HFFc6 (cell line): ENCODE data around the gene SLC39A3. TPM values are rescaled to one million over a fixed set of nuclear protein-coding genes. Genes with fewer than 3 reads are reported as not detected.

Experiments
- DNase-seq: peaks from one replicate; pipeline ENCODE4 v3.0.0-alpha.2; 2018
- H3K27ac Mint-ChIP-seq: 2 replicates; pipeline ENCODE4 v1.8.0; 2020; ENCODE audit warnings: mild to moderate bottlenecking, mixed read lengths
- H3K27me3 Mint-ChIP-seq: 2 replicates; pipeline ENCODE4 v1.8.0; 2021; ENCODE audit warnings: mild to moderate bottlenecking, moderate library complexity, mixed read lengths; ENCODE audit not compliant: insufficient read depth
- H3K36me3 Mint-ChIP-seq: 2 replicates; pipeline ENCODE4 v1.8.0; 2021; ENCODE audit warnings: low read depth, mixed read lengths
- H3K4me1 Mint-ChIP-seq: 2 replicates; pipeline ENCODE4 v1.8.0; 2020; ENCODE audit warnings: low read depth, mixed read lengths
- H3K4me3 Mint-ChIP-seq: 2 replicates; pipeline ENCODE4 v1.8.0; 2020; ENCODE audit warnings: mild to moderate bottlenecking, moderate library complexity, mixed read lengths
- H3K9me3 Mint-ChIP-seq: 2 replicates; pipeline ENCODE4 v1.8.0; 2020; ENCODE audit warnings: mild to moderate bottlenecking, mixed read lengths
- total RNA-seq, 6 experiments: library from RNA; stranded (reverse); fragmentation: NEBNext Ultra II Directional; extraction: Animal tissue kit (Norgen Biotek cat#: 25700); gene quantifications; 2 replicates in 1 of 6; 3 replicates in 5 of 6; pipeline ENCODE4 v1.2.3, GENCODE V29; 2021
- TF ChIP-seq, protein P1 (sequence below): fragments of 200-600 bp; sonication (generic); IDR thresholded peaks from 2 replicates; pipeline ENCODE4 v1.5.0; 2021; ENCODE audit warnings: antibody characterized with exemption, mild to moderate bottlenecking

The SLC39A3 gene
- total RNA-seq, 6 experiments from 2014 or later: 39.2 to 49.1 (median 42.5) TPM

DNA sequence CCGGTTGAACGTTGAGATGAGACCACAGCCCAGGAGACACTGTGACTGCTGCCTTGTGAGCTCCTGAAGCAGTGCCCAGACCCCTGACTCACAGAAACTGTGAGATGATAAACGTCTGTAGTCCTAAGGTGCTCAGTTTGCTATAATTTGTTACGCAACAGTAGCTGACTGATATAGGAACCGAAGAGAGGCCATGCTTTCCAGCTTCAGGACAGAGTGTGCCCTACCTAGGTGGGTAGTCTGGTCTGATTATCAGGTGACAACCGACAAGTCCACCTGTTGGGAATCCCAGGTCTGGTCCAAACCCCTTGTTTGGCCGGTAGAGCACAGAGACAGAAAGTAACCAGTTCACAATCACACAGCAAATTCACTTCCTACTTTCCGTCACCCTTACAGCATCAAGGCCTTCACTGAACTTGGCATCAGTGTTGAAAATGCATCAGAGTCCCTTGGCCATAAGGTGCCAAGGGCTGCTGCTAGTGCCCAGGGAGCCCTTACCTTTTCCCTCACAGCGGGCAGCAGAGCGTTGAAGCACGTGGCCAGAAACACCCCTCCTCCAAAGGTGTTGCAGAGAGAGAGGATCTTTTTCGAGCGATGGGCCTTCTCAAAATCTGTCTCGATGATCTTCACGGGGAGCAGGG lies 3.1 kb downstream of the SLC39A3 start:
- peaks cover 1% of the 10 kb centered on the region; the same call in 1 of the 2 replicates for H3K27me3 Mint-ChIP-seq
- H3K36me3 Mint-ChIP-seq: peaks cover 31% of the 10 kb centered on the region
- H3K9me3 Mint-ChIP-seq: no peaks in the 10 kb centered on the region
- H3K4me3 Mint-ChIP-seq: no peak overlapping the region
- no peak for DNase-seq
- TF ChIP-seq, protein P1, sequence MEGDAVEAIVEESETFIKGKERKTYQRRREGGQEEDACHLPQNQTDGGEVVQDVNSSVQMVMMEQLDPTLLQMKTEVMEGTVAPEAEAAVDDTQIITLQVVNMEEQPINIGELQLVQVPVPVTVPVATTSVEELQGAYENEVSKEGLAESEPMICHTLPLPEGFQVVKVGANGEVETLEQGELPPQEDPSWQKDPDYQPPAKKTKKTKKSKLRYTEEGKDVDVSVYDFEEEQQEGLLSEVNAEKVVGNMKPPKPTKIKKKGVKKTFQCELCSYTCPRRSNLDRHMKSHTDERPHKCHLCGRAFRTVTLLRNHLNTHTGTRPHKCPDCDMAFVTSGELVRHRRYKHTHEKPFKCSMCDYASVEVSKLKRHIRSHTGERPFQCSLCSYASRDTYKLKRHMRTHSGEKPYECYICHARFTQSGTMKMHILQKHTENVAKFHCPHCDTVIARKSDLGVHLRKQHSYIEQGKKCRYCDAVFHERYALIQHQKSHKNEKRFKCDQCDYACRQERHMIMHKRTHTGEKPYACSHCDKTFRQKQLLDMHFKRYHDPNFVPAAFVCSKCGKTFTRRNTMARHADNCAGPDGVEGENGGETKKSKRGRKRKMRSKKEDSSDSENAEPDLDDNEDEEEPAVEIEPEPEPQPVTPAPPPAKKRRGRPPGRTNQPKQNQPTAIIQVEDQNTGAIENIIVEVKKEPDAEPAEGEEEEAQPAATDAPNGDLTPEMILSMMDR: no peak
- H3K4me1 Mint-ChIP-seq: peaks cover 11% of the 10 kb centered on the region
- no peak overlapping the region for H3K27ac Mint-ChIP-seq

DNA sequence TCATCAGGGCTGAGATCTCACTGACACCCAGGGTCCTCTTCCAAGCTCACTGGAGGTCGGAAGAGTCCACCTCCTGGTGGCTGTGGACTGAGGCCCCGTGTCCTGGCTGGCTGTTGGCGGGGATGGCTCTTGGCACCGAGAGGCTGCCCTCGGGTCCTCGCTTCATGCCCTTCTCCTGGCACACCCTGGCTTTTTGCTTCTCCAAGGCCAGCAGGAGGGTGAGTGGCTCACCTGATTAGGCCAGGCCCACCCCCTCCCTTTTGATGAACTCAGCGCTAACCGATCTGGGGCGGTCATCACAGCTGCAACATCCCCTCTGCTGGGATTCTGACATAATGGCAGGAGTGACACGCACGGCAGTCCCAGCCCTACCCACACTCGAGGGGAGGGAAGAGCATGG lies 4.4 kb downstream of the SLC39A3 start:
- Mint-ChIP-seq H3K36me3 (peaks cover 31% of the 10 kb centered on the region), H3K27ac (no peak overlapping the region), H3K9me3 (no peaks in the 10 kb centered on the region), H3K4me3 (no peak overlapping the region), H3K4me1 (peaks cover 11% of the 10 kb centered on the region), H3K27me3 (peaks cover 1% of the 10 kb centered on the region; the same call in 1 of the 2 replicates)
- DNase-seq: no peak
- TF ChIP-seq, protein P1: no peak

DNA sequence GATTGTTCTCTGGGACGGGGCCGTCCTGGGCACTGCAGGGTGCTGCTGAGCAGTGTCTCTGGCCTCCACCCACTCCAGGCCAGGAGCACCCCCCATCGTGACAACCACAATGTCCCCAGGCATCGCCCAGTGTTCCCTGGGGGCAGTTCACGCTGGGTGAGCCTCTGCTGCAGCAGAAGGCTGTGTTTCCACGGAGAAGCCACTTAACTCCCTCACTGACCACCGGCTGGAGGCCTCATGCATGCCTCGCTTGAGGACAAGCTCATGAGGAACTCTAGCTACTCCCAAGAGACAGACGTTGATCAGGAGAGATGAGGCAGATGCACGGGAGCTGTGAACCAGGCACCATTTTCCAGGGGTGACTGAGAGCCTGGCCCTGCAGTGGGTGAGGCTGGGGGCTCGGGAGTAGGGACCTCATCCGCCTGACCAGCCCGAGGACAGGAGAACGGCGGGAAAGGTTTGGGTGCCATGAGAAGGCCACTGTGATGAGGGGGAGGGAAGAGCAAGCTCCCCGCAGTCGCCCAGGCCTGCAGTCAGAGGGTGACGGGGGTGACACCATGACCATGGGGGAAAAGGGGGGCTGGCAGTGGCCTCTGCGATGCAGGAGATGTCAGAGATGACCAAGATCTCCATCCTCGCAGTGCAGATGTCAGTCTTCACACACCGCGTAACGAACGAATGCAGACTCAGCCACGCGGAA lies 5.1 kb downstream of the SLC39A3 start:
- Mint-ChIP-seq H3K36me3 (peaks cover 31% of the 10 kb centered on the region), H3K27me3 (peaks cover 1% of the 10 kb centered on the region; the same call in 1 of the 2 replicates), H3K27ac (no peak overlapping the region), H3K4me1 (peaks cover 11% of the 10 kb centered on the region), H3K4me3 (no peak overlapping the region), H3K9me3 (no peaks in the 10 kb centered on the region)
- TF ChIP-seq, protein P1: no peak
- no peak for DNase-seq

DNA sequence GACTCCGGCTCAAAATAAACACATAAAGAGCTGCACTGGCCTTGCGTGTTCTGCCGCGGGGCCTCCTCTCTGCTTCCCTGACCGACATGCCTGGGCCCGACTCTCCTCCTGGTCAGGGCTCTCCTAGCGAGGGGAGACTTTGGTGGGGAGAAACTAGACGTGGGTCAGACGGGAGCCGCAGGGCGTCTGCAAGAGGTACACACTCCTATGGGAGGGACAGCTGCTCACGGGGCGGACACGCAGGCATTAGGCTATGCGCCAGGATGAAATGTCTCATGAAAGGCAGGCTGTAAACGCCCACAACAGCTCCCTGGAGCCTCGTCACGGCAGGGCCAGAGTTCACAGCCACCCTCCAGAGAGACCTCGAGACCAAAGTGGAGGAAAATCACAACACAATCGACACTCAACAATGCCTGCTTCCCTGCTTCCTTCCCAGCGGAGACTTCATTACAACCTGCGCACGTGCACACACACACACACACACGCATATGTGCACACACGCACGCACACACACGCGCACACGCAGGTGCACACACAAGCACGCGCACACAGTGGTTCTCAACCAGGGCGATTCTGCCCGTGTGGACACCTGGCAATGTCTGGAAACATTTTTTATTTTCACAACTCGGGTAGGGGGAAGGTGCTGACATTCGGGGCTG lies 5.8 kb downstream of the SLC39A3 start:
- DNase-seq: no peak
- TF ChIP-seq, protein P1: no peak
- H3K27ac Mint-ChIP-seq: no peak overlapping the region

DNA sequence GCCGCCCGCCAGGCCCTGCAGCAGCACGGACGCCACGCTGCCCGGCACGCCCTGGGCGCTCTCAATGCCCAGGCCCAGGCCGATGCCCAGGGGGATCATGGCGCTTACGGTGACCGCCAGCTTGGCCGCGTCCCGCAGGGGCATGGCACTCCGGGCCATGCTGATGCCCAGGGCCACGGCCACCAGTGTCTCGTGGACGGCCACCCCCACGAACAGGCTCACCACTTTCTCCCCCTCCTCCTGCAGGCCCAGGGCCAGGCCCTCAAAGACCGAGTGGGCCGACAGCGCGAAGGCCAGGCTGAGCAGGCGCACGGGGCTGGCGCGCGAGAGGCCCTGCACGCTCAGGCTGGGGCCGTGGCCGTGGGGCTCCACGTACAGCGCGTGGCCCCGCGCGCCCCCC lies 6.9 kb downstream of the SLC39A3 start:
- TF ChIP-seq, protein P1: no peak
- no peaks in the 10 kb centered on the region for H3K9me3 Mint-ChIP-seq
- H3K4me1 Mint-ChIP-seq: no peaks in the 10 kb centered on the region

More for the DNA sequence above, 5.8 kb downstream of the SLC39A3 start:
- H3K9me3 Mint-ChIP-seq: no peaks in the 10 kb centered on the region
- no peak overlapping the region for H3K4me3 Mint-ChIP-seq
- peaks cover 1% of the 10 kb centered on the region; the same call in 1 of the 2 replicates for H3K27me3 Mint-ChIP-seq
- peaks cover 7% of the 10 kb centered on the region for H3K4me1 Mint-ChIP-seq
- H3K36me3 Mint-ChIP-seq: peaks cover 31% of the 10 kb centered on the region

More for the DNA sequence above, 6.9 kb downstream of the SLC39A3 start:
- H3K27me3 Mint-ChIP-seq: peaks cover 1% of the 10 kb centered on the region; the same call in 1 of the 2 replicates
- H3K36me3 Mint-ChIP-seq: peaks cover 31% of the 10 kb centered on the region
- H3K4me3 Mint-ChIP-seq: no peak overlapping the region
- no peak for DNase-seq
- H3K27ac Mint-ChIP-seq: no peak overlapping the region
